Measurements from ENCODE around the gene PSMD9.

Gene PSMD9

DNA sequence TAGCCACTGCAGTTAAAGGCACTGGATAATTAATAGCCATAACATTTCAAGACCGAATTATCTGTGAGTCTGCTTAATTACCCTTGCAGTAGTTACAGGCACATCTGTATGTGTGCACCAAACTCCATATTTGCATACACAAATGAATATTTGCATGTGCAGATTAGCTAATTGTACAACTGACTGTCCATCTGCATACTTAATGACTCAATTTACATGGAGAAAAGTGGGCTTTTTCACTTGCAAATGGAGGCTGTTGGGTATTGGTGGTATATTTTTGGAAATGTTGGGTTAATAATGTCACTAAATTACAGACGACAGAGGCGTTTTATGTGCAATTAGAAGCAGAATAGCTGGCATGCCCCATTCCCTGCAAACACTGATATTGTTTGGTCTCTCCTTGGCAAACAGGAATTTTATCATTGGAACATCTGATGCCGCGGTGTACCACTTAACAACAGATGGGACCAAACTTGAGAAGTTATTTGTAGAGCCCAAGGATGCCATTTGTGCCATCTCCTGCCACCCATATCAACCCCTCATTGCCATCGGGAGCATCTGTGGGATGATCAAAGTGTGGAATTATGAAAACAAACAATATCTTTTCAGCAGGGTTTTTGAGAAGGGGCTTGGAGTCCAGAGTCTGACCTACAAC lies 69.4 kb downstream of the PSMD9 start:
- no peak for DNase-seq

DNA sequence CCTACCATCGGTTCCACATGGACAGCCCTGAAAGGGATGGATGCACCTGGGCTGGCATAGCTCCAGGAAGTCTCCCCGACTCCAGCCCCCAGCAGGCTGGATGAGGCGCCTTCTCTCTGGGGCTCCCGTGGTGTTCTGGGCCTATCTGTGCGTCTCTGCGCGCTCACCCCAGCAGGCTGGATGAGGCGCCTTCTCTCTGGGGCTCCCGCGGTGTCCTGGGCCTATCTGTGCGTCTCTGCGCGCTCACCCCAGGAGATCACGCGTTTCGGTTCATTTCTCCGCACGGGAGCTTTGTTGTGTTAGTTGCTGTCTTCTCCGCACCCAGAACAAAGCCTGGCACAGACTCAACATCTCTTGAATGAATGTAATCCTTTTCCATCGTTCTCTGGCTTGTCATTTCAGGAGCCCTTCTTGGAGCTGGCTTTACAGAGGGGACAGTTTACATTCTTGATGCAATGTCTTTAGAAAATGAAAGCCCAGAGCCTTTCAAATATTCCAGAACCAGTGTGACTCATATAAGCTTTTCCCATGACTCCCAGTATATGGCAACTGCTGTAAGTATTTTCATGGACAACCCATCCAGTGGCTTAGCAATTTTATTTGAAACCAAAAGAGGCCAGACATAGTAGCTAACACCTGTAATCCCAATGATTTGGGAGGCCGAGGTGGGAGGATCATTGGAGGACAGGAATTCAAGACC lies 70.1 kb downstream of the PSMD9 start:
- DNase-seq = no peak

DNA sequence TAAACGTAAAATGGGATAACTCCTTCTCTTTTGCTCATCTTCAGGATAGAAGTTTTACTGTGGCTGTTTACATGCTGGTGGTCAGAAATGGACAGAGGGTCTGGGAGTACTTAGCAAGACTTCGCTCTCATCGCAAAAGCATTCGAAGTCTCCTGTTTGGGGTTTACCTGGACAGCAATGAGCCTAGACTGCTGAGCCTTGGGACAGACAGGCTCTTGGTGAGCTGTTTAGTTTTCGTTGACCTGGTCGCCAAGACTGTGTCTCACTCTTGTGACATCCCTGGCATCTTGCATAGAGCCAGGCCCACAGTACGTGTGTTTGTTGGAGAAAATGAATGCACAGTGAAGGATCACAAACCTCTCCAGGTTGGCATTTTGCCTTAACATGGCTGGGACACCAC lies 72.0 kb downstream of the PSMD9 start:
- DNase-seq = no peak

DNA sequence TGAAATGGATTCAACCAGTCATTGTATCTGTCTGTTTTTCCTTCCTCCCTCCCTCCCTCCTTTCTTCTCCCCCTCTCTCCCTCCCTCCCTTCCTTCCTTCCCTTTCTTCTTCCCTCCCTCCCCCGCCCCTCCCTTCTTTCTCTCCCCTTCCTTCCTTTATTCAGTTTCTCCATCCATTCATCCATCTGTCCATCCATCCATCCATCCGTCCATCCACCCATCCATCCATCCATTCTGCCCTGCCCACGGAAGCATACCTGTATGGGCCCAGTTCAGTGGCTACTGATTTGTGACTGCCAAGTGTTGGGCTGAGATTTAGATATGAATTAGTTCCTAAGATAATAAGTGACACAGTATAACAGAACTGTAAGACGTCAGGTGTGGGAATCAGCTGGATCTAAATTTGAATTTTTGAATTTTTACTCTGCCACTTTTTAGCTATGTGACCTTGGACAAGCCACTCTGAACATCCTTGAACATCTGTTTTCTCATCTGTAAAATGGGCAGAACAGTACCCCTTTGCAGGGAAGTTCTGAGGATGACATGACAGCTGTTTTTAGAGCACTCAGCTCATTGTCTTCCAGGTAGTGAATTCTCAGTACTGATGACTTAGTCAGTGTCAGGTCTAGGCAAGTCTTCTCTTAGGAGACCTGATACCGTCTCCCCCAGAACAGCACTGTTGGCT lies 72.7 kb downstream of the PSMD9 start:
- DNase-seq = no peak

DNA sequence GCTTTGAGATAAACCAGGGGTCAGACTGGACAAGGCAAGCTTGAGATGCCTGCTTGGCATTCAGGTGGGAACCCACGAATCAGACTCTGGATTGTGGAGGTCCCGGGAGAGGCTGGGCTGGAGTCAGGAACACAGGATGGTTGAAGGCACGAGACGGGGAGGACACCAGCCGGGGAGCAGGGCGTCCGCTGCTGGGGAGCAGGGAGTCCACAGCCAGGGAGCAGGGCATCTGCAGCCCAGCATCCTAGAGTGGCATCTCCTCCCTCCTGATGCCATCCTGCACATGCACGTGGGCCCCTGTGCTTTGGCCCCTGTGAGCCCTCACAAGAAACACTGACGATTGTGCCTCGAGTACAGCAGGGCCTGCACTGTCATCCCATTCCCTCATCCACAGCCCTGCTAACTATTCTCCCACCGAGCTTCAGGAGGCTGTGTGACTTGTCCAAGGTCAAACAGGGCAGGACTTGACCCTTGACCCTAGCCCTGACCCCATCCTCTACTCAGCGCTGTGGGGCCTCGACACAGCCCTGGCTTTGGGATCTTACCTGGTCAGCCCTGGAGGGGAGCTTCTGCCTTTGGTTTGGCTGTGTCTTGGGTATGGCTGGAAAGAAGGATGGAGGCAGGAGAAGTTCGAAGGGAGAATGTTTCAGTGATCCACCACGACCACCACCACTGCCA lies 74.9 kb downstream of the PSMD9 start:
- DNase-seq = no peak

DNA sequence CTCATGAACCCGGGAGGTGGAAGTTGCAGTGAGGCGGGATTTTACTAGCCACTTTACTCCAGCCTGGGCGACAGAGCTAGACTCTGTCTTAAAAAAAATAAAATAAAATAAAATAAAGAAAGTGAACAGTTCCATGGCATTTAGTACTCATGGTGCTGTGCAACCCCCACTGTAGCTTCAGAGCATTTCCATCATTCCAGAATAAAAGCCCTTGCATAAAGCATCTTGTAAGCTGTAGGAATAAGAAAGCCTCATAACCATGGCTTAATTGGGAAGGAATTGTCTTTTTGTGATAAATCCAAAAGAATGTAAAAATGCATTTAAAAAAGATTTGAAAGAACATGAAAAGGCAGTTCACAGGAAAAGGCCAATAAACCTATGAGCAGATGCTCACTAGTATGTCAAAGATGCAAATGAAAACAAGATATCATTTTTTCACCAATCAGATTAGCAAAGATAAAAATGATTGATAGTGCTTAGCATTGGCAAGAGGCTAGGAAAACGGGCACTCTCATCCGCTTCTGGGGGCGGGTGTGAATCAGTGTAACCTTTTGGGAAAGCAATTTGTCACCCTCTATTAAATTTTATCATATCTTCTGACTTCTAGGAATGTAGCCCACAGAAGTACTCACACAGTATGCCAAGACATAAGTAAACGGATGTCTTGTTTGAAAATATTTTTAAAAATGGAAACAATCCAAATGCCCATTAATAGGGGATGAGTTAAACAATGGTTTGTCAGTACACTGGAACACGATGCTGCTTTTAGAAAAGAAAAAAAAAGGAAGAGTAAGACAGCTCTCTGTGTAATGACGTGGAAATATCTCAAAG lies 76.4 kb downstream of the PSMD9 start:
- DNase-seq = no peak

DNA sequence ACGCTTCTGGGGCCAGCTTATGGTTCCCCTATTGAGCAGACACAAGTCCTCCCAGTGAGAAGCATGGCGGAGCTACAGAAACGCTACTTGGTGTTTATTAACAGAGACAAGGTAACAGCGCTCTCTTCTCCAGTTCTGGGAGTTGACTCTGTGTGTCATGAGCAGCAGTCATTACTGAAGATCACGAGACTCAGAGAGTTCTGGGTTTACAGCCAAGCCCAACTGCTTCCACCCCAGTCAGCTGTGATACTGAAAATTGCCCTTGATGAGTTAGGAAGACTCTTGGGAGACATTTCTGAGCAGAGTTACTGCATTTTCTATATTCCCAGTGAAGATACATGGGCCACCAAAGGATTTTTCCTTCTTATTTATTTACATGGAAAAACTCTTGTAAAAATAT lies 78.4 kb downstream of the PSMD9 start:
- no peak for DNase-seq

Measured in T-helper 9 cell (primary cell).